Nephron progenitor cell (in vitro differentiated cells): ENCODE measurements around the gene LGR6.
A peak's percentile ranks its signal among the peaks of the same experiment; 100 is the strongest.
"Not testable (repeated sequence)": the region's sequence is repeated elsewhere in the genome, so short reads cannot be mapped to it uniquely, and the experiment has no call there.

ENCODE experiments used
- DNase-seq: peaks from one replicate; pipeline ENCODE4 v3.0.0; 2021
- H3K27ac Mint-ChIP-seq: 2 replicates; pipeline ENCODE4 v1.8.0; 2021; ENCODE audit warnings: mild to moderate bottlenecking, moderate library complexity, mixed read lengths
- H3K27me3 Mint-ChIP-seq: 2 replicates; pipeline ENCODE4 v1.8.0; 2021; ENCODE audit warnings: mild to moderate bottlenecking, low read depth, mixed read lengths; ENCODE audit not compliant: poor library complexity
- H3K36me3 Mint-ChIP-seq: 2 replicates; pipeline ENCODE4 v1.8.0; 2021; ENCODE audit warnings: low read depth, mixed read lengths
- H3K4me1 Mint-ChIP-seq: 2 replicates; pipeline ENCODE4 v1.8.0; 2021; ENCODE audit warnings: mixed read lengths
- H3K4me3 Mint-ChIP-seq: 2 replicates; pipeline ENCODE4 v1.8.0; 2021; ENCODE audit warnings: mild to moderate bottlenecking, moderate library complexity, mixed read lengths
- H3K9me3 Mint-ChIP-seq: 2 replicates; pipeline ENCODE4 v1.8.0; 2021; ENCODE audit warnings: mild to moderate bottlenecking, moderate library complexity, mixed read lengths
- CTCF ChIP-seq: fragments of 200-600 bp; sonication (generic); IDR thresholded peaks from 2 replicates; pipeline ENCODE4 v1.5.0; 2021; ENCODE audit warnings: antibody characterized with exemption

Gene LGR6

GRCh38 chr1:202165267-202165941 is 28.2 kb upstream of the LGR6 start:
- Mint-ChIP-seq H3K27me3 (peaks cover 6% of the 10 kb centered on the region), H3K27ac (no peak overlapping the region), H3K36me3 (no peaks in the 10 kb centered on the region), H3K4me3 (no peak overlapping the region), H3K4me1 (peaks cover 79% of the 10 kb centered on the region), H3K9me3 (no peaks in the 10 kb centered on the region)
- DNase-seq, result no peak
- TF ChIP-seq CTCF, result no peak

GRCh38 chr1:202165942-202166843 is 27.4 kb upstream of the LGR6 start:
- H3K27ac Mint-ChIP-seq, result no peak overlapping the region
- H3K27me3 Mint-ChIP-seq, result no peaks in the 10 kb centered on the region
- H3K4me1 Mint-ChIP-seq, result peaks cover 71% of the 10 kb centered on the region
- H3K9me3 Mint-ChIP-seq, result no peaks in the 10 kb centered on the region
- TF ChIP-seq CTCF, result no peak
- DNase-seq, result no peak
- H3K4me3 Mint-ChIP-seq, result no peak overlapping the region
- H3K36me3 Mint-ChIP-seq, result no peaks in the 10 kb centered on the region

GRCh38 chr1:202167054-202167453 is 26.5 kb upstream of the LGR6 start:
- not testable (repeated sequence) for H3K27me3 Mint-ChIP-seq, H3K36me3 Mint-ChIP-seq, H3K4me3 Mint-ChIP-seq, DNase-seq, H3K9me3 Mint-ChIP-seq
- Mint-ChIP-seq H3K4me1 (peaks cover 64% of the 10 kb centered on the region), H3K27ac (peak overlapping the region; percentile 76)

GRCh38 chr1:202167708-202168415 is 25.7 kb upstream of the LGR6 start:
- H3K4me1 Mint-ChIP-seq, result peaks cover 56% of the 10 kb centered on the region
- no peak for TF ChIP-seq CTCF
- H3K27ac Mint-ChIP-seq, result no peak overlapping the region
- no peak overlapping the region for H3K4me3 Mint-ChIP-seq
- no peaks in the 10 kb centered on the region for H3K9me3 Mint-ChIP-seq
- DNase-seq, result no peak
- H3K27me3 Mint-ChIP-seq, result no peaks in the 10 kb centered on the region
- H3K36me3 Mint-ChIP-seq, result no peaks in the 10 kb centered on the region

GRCh38 chr1:202168861-202169260 is 24.7 kb upstream of the LGR6 start:
- peaks cover 46% of the 10 kb centered on the region for H3K4me1 Mint-ChIP-seq
- H3K9me3 Mint-ChIP-seq, result no peaks in the 10 kb centered on the region

More at GRCh38 chr1:202168861-202169260, 24.7 kb upstream of the LGR6 start:
- no peak for TF ChIP-seq CTCF
- no peaks in the 10 kb centered on the region for H3K27me3 Mint-ChIP-seq
- DNase-seq, result no peak
- no peak overlapping the region for H3K27ac Mint-ChIP-seq
- H3K4me3 Mint-ChIP-seq, result no peak overlapping the region
- H3K36me3 Mint-ChIP-seq, result no peaks in the 10 kb centered on the region
